H54 (cell line): ENCODE results near the gene FBXW11.

ENCODE experiments used
- DNase-seq: peaks from one replicate; pipeline ENCODE4 v3.0.0; 2011; ENCODE audit warnings: low spot score, mixed read lengths; ENCODE audit not compliant: insufficient read length
- FAIRE-seq: peaks from 3 replicates; lab custom pipeline; 2011; peaks lifted over from hg19 to GRCh38; lab: Jason Lieb, UNC
- POLR2A ChIP-seq: IDR thresholded peaks from 2 replicates; pipeline ENCODE4 v1.6.1; 2011; ENCODE audit warnings: low read depth, mild to moderate bottlenecking, low read length

Gene FBXW11

GRCh38 chr5:171966270-171966669 is 40.2 kb downstream of the FBXW11 start:
- no peak for FAIRE-seq
- no peak for DNase-seq
- TF ChIP-seq POLR2A: no peak

GRCh38 chr5:171965745-171966144 is 40.7 kb downstream of the FBXW11 start:
- FAIRE-seq: no peak
- TF ChIP-seq POLR2A: no peak
- DNase-seq: no peak

- no peak for DNase-seq
- TF ChIP-seq POLR2A: no peak
- no peak for FAIRE-seq
Observed at GRCh38 chr5:171963416-171963815, 43.0 kb downstream of the FBXW11 start.

- no peak for TF ChIP-seq POLR2A
- DNase-seq: no peak
- FAIRE-seq: no peak
Observed at GRCh38 chr5:171961117-171961516, 45.3 kb downstream of the FBXW11 start.

- no peak for TF ChIP-seq POLR2A
Observed at GRCh38 chr5:171957591-171958251, 48.7 kb downstream of the FBXW11 start.

GRCh38 chr5:171956887-171957495 is 49.4 kb downstream of the FBXW11 start:
- no peak for FAIRE-seq
- TF ChIP-seq POLR2A: no peak
- no peak for DNase-seq

More at GRCh38 chr5:171957591-171958251, 48.7 kb downstream of the FBXW11 start:
- DNase-seq (no peak), FAIRE-seq (no peak)

GRCh38 chr5:171956314-171956713 is 50.1 kb downstream of the FBXW11 start:
- no peak for TF ChIP-seq POLR2A
- FAIRE-seq (no peak), DNase-seq (no peak)

- DNase-seq (no peak), FAIRE-seq (no peak)
- no peak for TF ChIP-seq POLR2A
Observed at GRCh38 chr5:171955761-171956160, 50.7 kb downstream of the FBXW11 start.

- FAIRE-seq (peak; percentile 82), DNase-seq (no peak)
- no peak for TF ChIP-seq POLR2A
Observed at GRCh38 chr5:171954721-171955120, 51.7 kb downstream of the FBXW11 start.

GRCh38 chr5:171953860-171954701 is 52.4 kb downstream of the FBXW11 start:
- FAIRE-seq (peak; percentile 33), DNase-seq (peak; percentile 9)
- no peak for TF ChIP-seq POLR2A

- no peak for TF ChIP-seq POLR2A
- DNase-seq (no peak), FAIRE-seq (no peak)
Observed at GRCh38 chr5:171952021-171952420, 54.4 kb downstream of the FBXW11 start.

GRCh38 chr5:171951218-171951617 is 55.2 kb downstream of the FBXW11 start:
- no peak for TF ChIP-seq POLR2A
- no peak for FAIRE-seq

GRCh38 chr5:171946000-171946781 is 60.2 kb downstream of the FBXW11 start:
- TF ChIP-seq POLR2A: no peak
- DNase-seq (no peak), FAIRE-seq (no peak)

More at GRCh38 chr5:171951218-171951617, 55.2 kb downstream of the FBXW11 start:
- DNase-seq: no peak
